CD8-positive, alpha-beta memory T cell (primary cell): Measurements from ENCODE around the gene ADAT2. TPM values are rescaled to one million over a fixed set of nuclear protein-coding genes. Genes with fewer than 3 reads are reported as not detected.
"Not testable (repeated sequence)": the region's sequence is repeated elsewhere in the genome, so short reads cannot be mapped to it uniquely, and the experiment has no call there.

ENCODE experiments used
- CTCF ChIA-PET: fragments of 350-600 bp; sonication (Branson Sonifier 250); formaldehyde crosslinking; loops from one replicate; lab custom pipeline; 2021; ENCODE audit warnings: antibody characterized with exemption; lab: Charles Lee
- POLR2A ChIA-PET: fragments of 350-600 bp; sonication (Branson Sonifier 250); formaldehyde crosslinking; loops from one replicate; lab custom pipeline; 2021; ENCODE audit warnings: antibody characterized with exemption; lab: Charles Lee
- DNase-seq, 5 donors: peaks; one replicate each; pipeline versions ENCODE4 v3.0.0 to v3.0.0-alpha.2; 2020 to 2022; ENCODE audit warnings: mixed read lengths in 1 of 5
- H3K27ac ChIP-seq: one replicate; pipeline ENCODE4 v1.7.0; 2013; ENCODE audit warnings: low read depth, mild to moderate bottlenecking, low read length, moderate library complexity
- H3K27me3 ChIP-seq: 2 replicates; pipeline ENCODE4 v1.7.0; 2013; ENCODE audit warnings: low read length, mild to moderate bottlenecking; ENCODE audit not compliant: insufficient read depth, poor library complexity, severe bottlenecking
- H3K36me3 ChIP-seq: 2 replicates; pipeline ENCODE4 v1.7.0; 2013; ENCODE audit warnings: mild to moderate bottlenecking, low read length, moderate library complexity; ENCODE audit not compliant: insufficient read depth
- H3K4me1 ChIP-seq: 2 replicates; pipeline ENCODE4 v1.7.0; 2013; ENCODE audit warnings: mild to moderate bottlenecking, low read length, moderate library complexity; ENCODE audit not compliant: insufficient read depth
- H3K4me3 ChIP-seq: 2 replicates; pipeline ENCODE4 v1.7.0; 2013; ENCODE audit warnings: mild to moderate bottlenecking, low read length
- H3K9me3 ChIP-seq: 2 replicates; pipeline ENCODE4 v1.7.0; 2013; ENCODE audit warnings: mild to moderate bottlenecking, low read length
- H3K27ac Mint-ChIP-seq, 8 donors: one replicate each; pipeline ENCODE4 v1.8.0; 2020 to 2021; ENCODE audit warnings: mixed read lengths in 8 of 8, mild to moderate bottlenecking in 6 of 8, inconsistent platforms in 3 of 8, moderate library complexity in 3 of 8
- H3K27me3 Mint-ChIP-seq, 2 donors: one replicate each; pipeline ENCODE4 v1.8.0; 2020 to 2021; ENCODE audit warnings: mixed read lengths in 2 of 2, mild to moderate bottlenecking in 1 of 2, moderate library complexity in 1 of 2
- H3K36me3 Mint-ChIP-seq, 3 donors: one replicate each; pipeline ENCODE4 v1.8.0; 2020 to 2021; ENCODE audit warnings: mixed read lengths in 3 of 3, inconsistent platforms in 1 of 3, mild to moderate bottlenecking in 1 of 3
- H3K4me1 Mint-ChIP-seq, 3 donors: one replicate each; pipeline ENCODE4 v1.8.0; 2020 to 2021; ENCODE audit warnings: mixed read lengths in 3 of 3, inconsistent platforms in 1 of 3, mild to moderate bottlenecking in 1 of 3
- H3K4me3 Mint-ChIP-seq, 7 donors: one replicate each; pipeline ENCODE4 v1.8.0; 2020 to 2021; ENCODE audit warnings: mixed read lengths in 7 of 7, mild to moderate bottlenecking in 6 of 7, moderate library complexity in 4 of 7, inconsistent platforms in 2 of 7
- H3K9me3 Mint-ChIP-seq, 5 donors: one replicate each; pipeline ENCODE4 v1.8.0; 2020 to 2022; ENCODE audit warnings: mixed read lengths in 5 of 5, mild to moderate bottlenecking in 3 of 5, moderate library complexity in 2 of 5, inconsistent platforms in 1 of 5
- polyA plus RNA-seq: library from polyadenylated mRNA; unstranded; fragments of 300-500 nt; fragmentation: Illumina TruSeq; gene quantifications from one replicate; pipeline ENCODE4 v1.2.3, GENCODE V29; 2021
- total RNA-seq, 2 experiments: library from RNA; stranded (reverse); gene quantifications; one replicate each; pipeline ENCODE4 v1.2.3, GENCODE V29; 2021

Gene ADAT2
- total and polyA plus RNA-seq, 3 experiments from 2014 or later, result 0.89 to 20.6 (median 19.6) TPM

DNA sequence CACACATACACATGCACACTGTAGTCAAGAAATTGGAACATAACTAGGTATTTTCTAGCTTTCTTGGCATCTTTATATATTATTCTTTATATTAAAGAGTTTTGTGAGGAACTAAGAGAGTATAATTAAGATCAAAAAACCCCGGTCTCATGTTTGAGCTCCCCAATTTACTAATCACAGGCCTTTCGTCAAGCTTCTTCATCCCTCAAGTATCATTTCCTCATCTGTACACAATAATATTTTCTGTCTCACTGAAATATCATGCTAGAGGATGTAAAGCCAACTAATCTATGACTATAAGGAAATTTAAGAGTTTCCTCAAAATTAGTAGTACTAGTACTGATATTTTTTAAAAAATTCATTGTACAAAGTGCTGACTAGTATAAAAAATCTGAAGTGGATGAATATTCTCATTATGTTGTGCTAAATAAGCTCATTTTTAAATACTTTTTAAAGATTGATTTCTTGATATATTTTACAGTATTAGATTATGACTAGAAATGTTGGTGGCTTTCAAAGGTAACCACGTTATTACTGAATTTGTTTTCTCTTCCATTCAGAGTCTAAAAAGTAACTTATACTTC is 28.1 kb upstream of the ADAT2 start:
- no peaks in the 10 kb centered on the region for H3K9me3 ChIP-seq
- peak overlapping the region in 2 of 8 donors; percentile 50 to 51 for H3K27ac Mint-ChIP-seq
- no peaks in the 10 kb centered on the region for H3K36me3 ChIP-seq
- no peak for DNase-seq
- no peaks in the 10 kb centered on the region for H3K9me3 Mint-ChIP-seq
- no peaks in the 10 kb centered on the region for H3K27me3 ChIP-seq
- CTCF ChIA-PET, result interaction anchor here (1.4 kb wide), 1 partner anchor 51 kb away, joined by 4 read pairs; no protein-coding TSS in a partner anchor
- no peaks in the 10 kb centered on the region for H3K4me1 ChIP-seq
- peaks cover 11 to 50% (median 35%) of the 10 kb centered on the region in 3 donors for H3K36me3 Mint-ChIP-seq
- no peaks in the 10 kb centered on the region for H3K27me3 Mint-ChIP-seq
- H3K4me1 Mint-ChIP-seq, result no peaks in the 10 kb centered on the region
- H3K4me3 ChIP-seq, result no peak overlapping the region
- POLR2A ChIA-PET, result no interaction called here
- H3K4me3 Mint-ChIP-seq, result no peak overlapping the region
- no peak overlapping the region for H3K27ac ChIP-seq

DNA sequence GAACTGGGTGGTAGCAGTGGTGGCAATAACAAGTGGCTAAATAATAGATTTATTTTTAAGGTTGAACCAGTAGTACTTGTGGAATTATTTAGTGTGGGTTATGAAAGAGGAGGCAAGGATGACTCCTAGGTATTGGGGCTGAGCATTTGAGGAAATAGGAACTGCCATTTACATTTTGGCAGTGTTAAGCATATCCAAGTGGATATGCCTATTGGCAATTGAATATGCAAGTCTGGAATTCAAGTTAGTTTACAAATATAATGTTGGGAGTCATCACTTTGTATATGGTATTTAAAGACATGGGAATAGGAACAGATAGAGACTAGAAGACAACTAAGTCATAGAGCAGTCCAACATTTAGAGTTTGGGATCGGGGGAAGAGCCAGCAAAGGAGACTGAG is 26.1 kb upstream of the ADAT2 start:
- CTCF ChIA-PET, result no interaction called here
- H3K9me3 ChIP-seq, result no peaks in the 10 kb centered on the region
- Mint-ChIP-seq H3K4me1 (no peaks in the 10 kb centered on the region), H3K36me3 (peaks cover 22 to 70% (median 40%) of the 10 kb centered on the region in 3 donors), H3K27me3 (no peaks in the 10 kb centered on the region), H3K9me3 (no peaks in the 10 kb centered on the region), H3K4me3 (no peak overlapping the region), H3K27ac (peak overlapping the region in 1 of 8 donors; percentile 65)
- no peaks in the 10 kb centered on the region for H3K4me1 ChIP-seq
- H3K27me3 ChIP-seq, result no peaks in the 10 kb centered on the region
- H3K36me3 ChIP-seq, result peaks cover 3% of the 10 kb centered on the region
- POLR2A ChIA-PET, result no interaction called here
- no peak overlapping the region for H3K4me3 ChIP-seq
- H3K27ac ChIP-seq, result no peak overlapping the region
- DNase-seq, result no peak

DNA sequence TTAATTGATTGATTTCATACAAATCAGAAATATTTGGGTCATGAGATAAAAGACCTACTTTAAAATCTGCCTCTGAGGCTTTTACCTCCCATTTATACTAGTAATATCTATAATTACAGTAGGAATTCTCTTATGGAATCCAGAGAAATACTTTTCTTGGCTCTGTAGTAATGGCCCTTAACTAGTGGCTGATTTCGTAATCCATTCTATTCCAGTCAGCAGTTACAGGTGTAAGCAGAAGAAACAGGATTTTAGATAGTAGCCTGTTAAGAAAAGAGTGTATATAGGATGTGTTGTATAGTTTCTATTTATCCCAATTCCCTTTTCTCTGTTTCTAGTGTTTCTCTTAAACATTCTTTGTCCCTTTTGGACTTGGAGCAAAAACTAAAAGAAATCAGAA is 21.3 kb upstream of the ADAT2 start:
- Histone ChIP-seq H3K4me1 (no peaks in the 10 kb centered on the region), H3K27me3 (no peaks in the 10 kb centered on the region), H3K27ac (no peak overlapping the region), H3K4me3 (no peak overlapping the region), H3K9me3 (no peaks in the 10 kb centered on the region), H3K36me3 (peaks cover 3% of the 10 kb centered on the region)
- no peak overlapping the region for H3K27ac Mint-ChIP-seq
- peaks cover 34 to 76% (median 35%) of the 10 kb centered on the region in 3 donors for H3K36me3 Mint-ChIP-seq
- H3K27me3 Mint-ChIP-seq, result no peaks in the 10 kb centered on the region
- H3K4me3 Mint-ChIP-seq, result no peak overlapping the region
- CTCF ChIA-PET, result no interaction called here
- DNase-seq, result no peak
- H3K4me1 Mint-ChIP-seq, result peaks cover 0 to 5% (median 0%) of the 10 kb centered on the region in 3 donors
- no peaks in the 10 kb centered on the region for H3K9me3 Mint-ChIP-seq
- POLR2A ChIA-PET, result no interaction called here

DNA sequence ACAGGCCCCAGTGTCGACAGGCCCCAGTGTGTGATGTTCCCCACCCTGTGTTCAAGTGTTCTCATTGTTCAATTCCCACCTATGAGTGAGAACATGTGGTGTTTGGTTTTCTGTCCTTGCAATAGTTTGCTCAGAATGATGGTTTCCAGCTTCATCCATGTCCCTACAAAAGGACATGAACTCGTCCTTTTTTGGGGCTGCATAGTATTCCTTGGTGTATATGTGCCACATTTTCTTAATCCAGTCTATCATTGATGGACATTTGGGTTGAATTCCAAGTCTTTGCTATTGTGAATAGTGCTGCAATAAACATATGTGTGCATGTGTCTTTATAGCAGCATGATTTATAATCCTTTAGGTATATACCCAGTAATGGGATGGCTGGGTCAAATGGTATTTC is 18.3 kb upstream of the ADAT2 start:
- CTCF ChIA-PET, DNase-seq, POLR2A ChIA-PET, H3K4me1 Mint-ChIP-seq, H3K9me3 ChIP-seq, H3K9me3 Mint-ChIP-seq, H3K36me3 ChIP-seq, H3K27ac Mint-ChIP-seq, H3K4me1 ChIP-seq, H3K4me3 Mint-ChIP-seq, H3K27ac ChIP-seq, H3K4me3 ChIP-seq, H3K27me3 Mint-ChIP-seq, H3K27me3 ChIP-seq: not testable (repeated sequence)
- peaks cover 19 to 70% (median 24%) of the 10 kb centered on the region in 3 donors for H3K36me3 Mint-ChIP-seq

DNA sequence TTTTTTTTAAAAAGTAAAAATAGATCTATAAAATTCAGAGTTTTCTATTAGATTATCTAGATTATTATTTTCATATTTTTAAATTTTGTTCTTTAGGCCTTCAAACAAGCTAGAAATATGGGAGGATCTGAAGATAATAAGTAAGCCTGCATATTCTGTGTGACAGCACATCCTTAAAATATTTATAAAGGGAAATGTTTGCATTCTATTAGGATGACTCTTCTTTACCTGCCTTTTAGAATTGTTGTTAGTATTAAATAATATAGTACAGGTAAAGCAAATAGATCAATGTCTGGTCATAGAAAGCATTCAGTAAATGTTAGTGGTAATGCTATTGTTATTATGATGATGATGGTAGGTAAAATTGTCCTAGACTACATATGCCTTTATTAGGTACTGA is 17.5 kb upstream of the ADAT2 start:
- ChIA-PET POLR2A (no interaction called here), CTCF (no interaction called here)
- Histone ChIP-seq H3K9me3 (no peaks in the 10 kb centered on the region), H3K4me3 (no peak overlapping the region), H3K27me3 (no peaks in the 10 kb centered on the region), H3K36me3 (peaks cover 8% of the 10 kb centered on the region), H3K27ac (no peak overlapping the region), H3K4me1 (no peaks in the 10 kb centered on the region)
- H3K36me3 Mint-ChIP-seq, result peaks cover 17 to 68% (median 20%) of the 10 kb centered on the region in 3 donors
- H3K9me3 Mint-ChIP-seq, result no peaks in the 10 kb centered on the region
- H3K27ac Mint-ChIP-seq, result no peak overlapping the region
- peaks cover 0 to 5% (median 0%) of the 10 kb centered on the region in 3 donors for H3K4me1 Mint-ChIP-seq
- no peak overlapping the region for H3K4me3 Mint-ChIP-seq
- no peak for DNase-seq
- H3K27me3 Mint-ChIP-seq, result no peaks in the 10 kb centered on the region

DNA sequence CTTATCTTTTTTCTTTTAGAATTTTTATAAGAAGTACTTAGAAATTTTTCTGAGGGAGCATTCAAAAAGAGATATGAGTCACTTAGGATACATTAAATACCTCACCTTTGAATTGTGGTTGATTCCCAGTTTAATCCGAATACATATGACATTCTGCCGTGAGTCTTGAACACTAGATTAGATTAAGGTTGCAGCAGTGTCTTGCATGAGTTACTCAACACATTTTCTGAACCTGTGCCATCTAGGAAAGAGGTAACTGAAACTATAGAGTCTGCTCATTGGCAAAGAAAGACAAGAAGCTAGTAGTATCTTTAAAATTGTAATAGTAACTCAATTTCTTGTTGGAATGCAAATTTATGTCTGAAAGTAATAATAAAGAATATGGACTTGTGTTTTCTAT is 15.1 kb upstream of the ADAT2 start:
- ChIA-PET CTCF (no interaction called here), POLR2A (no interaction called here)
- Mint-ChIP-seq H3K4me3 (no peak overlapping the region), H3K9me3 (no peaks in the 10 kb centered on the region), H3K36me3 (peaks cover 12 to 67% (median 18%) of the 10 kb centered on the region in 3 donors), H3K4me1 (peaks cover 0 to 7% (median 4%) of the 10 kb centered on the region in 3 donors), H3K27ac (peak overlapping the region in 1 of 8 donors; percentile 14), H3K27me3 (no peaks in the 10 kb centered on the region)
- Histone ChIP-seq H3K4me1 (no peaks in the 10 kb centered on the region), H3K27ac (no peak overlapping the region), H3K9me3 (no peaks in the 10 kb centered on the region), H3K36me3 (peaks cover 5% of the 10 kb centered on the region), H3K4me3 (no peak overlapping the region), H3K27me3 (no peaks in the 10 kb centered on the region)
- no peak for DNase-seq

DNA sequence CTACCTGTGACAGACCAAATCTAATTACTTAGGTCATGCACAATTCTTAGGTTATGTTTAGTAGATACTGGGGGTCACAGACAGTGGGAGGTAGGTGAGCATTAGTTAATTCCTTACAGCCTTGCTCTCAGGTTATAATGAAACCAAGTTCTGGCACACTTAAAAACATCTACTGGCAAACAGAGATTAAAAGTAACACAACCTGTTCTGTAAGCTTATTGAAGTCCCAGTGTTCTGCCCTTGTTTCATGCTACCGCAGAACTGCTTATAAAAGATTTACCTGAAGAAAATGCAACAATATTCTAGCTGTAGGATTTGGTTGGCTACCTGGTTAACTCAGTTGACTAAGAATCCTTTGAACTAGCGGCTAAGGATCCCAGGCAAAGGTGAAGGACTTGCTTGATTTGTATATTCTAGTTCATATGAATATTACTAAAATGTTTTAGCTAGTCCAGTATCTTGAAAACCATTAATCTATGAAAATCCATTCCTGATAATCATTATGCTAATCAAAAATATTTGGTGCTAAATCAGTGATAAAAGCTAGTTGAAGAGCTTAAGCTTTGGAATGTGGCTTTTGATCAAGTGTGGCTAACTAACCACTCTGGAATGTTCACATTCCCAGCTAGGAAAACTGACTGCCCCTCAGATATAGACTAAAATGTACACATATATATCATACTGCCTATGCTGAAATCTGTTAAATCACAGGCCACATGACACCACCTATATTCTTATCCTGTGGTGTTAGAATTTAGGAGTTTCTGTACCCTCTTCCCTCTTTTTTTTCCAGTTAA is 7.3 kb upstream of the ADAT2 start:
- peaks cover 5% of the 10 kb centered on the region for H3K36me3 ChIP-seq
- no peaks in the 10 kb centered on the region for H3K27me3 ChIP-seq
- no peaks in the 10 kb centered on the region for H3K27me3 Mint-ChIP-seq
- H3K27ac ChIP-seq, result no peak overlapping the region
- no peak overlapping the region for H3K4me3 ChIP-seq
- ChIA-PET POLR2A (no interaction called here), CTCF (no interaction called here)
- no peaks in the 10 kb centered on the region for H3K9me3 Mint-ChIP-seq
- peaks cover 0 to 44% (median 20%) of the 10 kb centered on the region in 3 donors for H3K36me3 Mint-ChIP-seq
- DNase-seq, result no peak
- no peaks in the 10 kb centered on the region for H3K4me1 ChIP-seq
- H3K9me3 ChIP-seq, result no peaks in the 10 kb centered on the region
- H3K27ac Mint-ChIP-seq, result no peak overlapping the region
- peaks cover 29 to 41% (median 40%) of the 10 kb centered on the region in 3 donors for H3K4me1 Mint-ChIP-seq
- H3K4me3 Mint-ChIP-seq, result no peak overlapping the region

DNA sequence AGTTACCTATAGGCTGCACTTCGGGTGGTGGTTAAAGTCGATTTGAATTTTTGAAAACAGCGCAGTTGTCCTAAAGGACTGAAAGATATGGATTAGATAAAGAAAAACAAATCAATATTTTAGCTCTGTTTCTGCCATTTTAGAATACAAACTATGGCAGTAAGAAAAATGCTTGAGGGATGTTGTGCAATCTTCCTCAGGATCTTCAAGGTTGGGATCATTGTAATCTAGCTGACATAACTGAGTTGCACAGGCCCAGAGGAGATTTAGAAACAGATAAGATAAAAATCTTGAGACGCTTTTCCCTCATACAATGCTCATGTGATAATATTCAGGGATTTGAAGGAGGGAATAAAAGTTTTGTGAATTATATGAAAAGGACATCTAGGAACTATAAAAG is 1.0 kb upstream of the ADAT2 start:
- POLR2A ChIA-PET, result no interaction called here
- H3K27ac Mint-ChIP-seq, result peak overlapping the region; percentile 87 to 98 (median 96)
- CTCF ChIA-PET, result interaction anchor here (1.1 kb wide), 1 partner anchor 24 kb away, joined by 3 read pairs; no protein-coding TSS in a partner anchor
- peak overlapping the region; percentile 92 to 100 (median 96) for H3K4me3 Mint-ChIP-seq
- Histone ChIP-seq H3K4me1 (peaks cover 26% of the 10 kb centered on the region), H3K4me3 (peak overlapping the region; percentile 80), H3K27me3 (no peaks in the 10 kb centered on the region), H3K9me3 (no peaks in the 10 kb centered on the region), H3K36me3 (no peaks in the 10 kb centered on the region), H3K27ac (peak overlapping the region; percentile 71)
- no peak for DNase-seq
- H3K27me3 Mint-ChIP-seq, result no peaks in the 10 kb centered on the region
- H3K9me3 Mint-ChIP-seq, result no peaks in the 10 kb centered on the region
- peaks cover 0 to 27% (median 7%) of the 10 kb centered on the region in 3 donors for H3K36me3 Mint-ChIP-seq
- peaks cover 51 to 64% (median 64%) of the 10 kb centered on the region in 3 donors for H3K4me1 Mint-ChIP-seq
